HG03196 (cell line): ENCODE measurements around the gene KDM1B.
"Not testable (repeated sequence)": the region's sequence is repeated elsewhere in the genome, so short reads cannot be mapped to it uniquely, and the experiment has no call there.

Experiments
- ATAC-seq: cut with Tn5 transposase; IDR thresholded peaks from one replicate; pipeline ENCODE4 v1.9.1; 2021; ENCODE audit not compliant: unreplicated experiment

Gene KDM1B

GRCh38 chr6:18226451-18227105, 71.4 kb downstream of the KDM1B start:
- ATAC-seq: not testable (repeated sequence)

DNA sequence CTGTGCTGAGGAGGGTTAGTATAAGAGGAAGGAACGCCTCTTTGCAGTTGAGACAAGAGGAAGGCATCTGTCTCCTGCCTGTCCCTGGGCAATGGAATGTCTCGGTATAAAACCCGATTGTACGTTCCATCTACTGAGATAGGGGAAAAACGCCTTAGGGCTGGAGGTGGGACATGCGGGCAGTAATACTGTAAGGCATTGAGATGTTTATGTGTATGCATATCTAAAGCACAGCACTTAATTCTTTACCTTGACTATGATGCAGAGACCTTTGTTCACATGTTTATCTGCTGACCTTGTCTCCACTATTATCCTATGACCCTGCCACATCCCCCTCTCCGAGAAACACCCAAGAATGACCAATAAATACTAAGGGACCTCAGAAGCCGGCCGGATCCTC, 71.9 kb downstream of the KDM1B start:
- not testable (repeated sequence) for ATAC-seq

GRCh38 chr6:18228590-18228989, 73.4 kb downstream of the KDM1B start:
- ATAC-seq: not testable (repeated sequence)

- not testable (repeated sequence) for ATAC-seq
These were observed 76.6 kb downstream of the KDM1B start for GRCh38 chr6:18231856-18232255.

DNA sequence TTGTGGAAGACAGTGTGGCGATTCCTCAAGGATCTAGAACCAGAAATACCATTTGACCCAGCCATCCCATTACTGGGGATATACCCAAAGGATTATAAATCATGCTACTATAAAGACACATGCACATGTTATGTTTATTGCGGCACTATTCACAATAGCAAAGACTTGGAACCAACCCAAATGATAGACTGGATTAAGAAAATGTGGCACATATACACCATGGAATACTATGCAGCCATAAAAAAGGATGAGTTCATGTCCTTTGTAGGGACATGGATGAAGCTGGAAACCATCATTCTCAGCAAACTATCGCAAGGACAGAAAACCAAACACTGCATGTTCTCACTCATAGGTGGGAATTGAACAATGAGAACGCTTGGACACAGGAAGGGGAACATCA, 78.5 kb downstream of the KDM1B start:
- not testable (repeated sequence) for ATAC-seq

GRCh38 chr6:18234564-18234963, 79.3 kb downstream of the KDM1B start:
- no peak for ATAC-seq

DNA sequence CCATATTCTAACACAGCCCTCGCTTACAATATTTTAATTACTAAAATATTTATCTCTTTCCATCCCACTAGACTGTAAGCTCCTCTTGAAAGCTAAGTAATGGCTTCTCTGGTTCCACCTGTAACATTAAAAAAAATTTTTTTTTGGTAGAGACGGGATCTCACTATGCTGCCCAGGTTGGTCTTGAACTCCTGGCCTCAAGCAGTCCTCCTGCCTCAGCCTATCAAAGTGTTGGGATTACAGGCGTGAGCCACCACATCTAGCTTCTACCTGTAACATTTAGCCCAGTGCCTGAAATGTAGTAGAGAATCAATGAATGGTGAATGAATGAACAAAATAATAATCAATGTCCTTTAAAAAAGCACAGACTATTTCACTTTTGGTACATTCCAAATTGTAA, 80.3 kb downstream of the KDM1B start:
- no peak for ATAC-seq

DNA sequence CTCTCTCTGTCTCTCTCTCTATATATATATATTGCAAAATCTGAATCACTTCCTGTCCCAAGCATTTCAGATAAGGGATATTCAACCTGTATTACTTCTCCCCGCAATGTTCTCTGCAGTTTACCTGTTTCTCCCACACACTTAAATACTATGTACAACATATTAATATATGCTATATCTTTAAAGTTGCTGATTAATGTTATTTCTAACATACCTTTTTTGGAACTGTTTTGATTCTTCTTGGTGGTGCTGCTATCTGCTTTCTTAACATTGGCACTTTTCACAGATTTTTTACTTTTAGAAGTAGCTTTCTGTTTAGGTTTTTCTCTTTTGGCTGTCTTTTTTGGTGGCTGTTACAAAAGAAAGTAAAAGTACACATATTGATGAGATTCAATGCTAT, 81.9 kb downstream of the KDM1B start:
- no peak for ATAC-seq

- no peak for ATAC-seq
These were observed 85.0 kb downstream of the KDM1B start for GRCh38 chr6:18240230-18240629.

DNA sequence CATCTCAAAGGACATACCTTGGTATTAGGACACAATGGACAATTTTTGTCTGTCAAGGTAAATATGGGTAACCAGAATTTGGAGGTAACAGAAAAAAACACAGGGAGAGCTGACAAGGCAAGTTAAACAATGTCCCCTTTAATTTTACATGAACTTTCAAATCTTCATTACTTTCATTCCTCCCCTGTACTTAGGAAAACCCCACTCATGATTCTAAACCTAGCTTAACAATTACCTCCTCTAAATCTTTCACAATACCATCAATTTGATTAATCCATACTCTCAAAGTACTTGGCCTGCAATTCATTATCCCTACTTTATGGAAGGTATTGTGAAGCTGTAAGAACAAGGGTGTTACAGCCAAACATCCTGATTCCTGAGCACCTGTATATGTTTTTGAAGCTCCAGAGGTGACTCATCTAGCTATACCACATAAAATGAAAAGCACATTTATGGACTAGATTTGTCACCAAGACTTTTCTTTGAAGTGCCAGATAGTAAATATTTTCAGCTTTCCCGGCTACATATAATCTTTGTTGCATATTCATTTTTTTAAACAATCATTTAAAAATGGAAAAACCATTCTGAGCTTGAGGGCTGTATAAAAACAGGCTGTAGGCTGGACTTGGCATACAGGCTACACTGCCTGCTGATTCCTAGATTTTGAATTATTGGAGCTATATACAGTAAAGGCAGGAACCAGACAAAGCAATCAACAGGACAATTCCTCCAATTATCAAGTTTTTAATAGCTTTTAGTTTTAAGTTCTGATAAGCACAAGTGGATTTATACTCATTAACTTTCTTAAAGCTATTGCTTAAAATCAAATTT, 86.2 kb downstream of the KDM1B start:
- no peak for ATAC-seq

GRCh38 chr6:18242062-18242851, 87.0 kb downstream of the KDM1B start:
- no peak for ATAC-seq

DNA sequence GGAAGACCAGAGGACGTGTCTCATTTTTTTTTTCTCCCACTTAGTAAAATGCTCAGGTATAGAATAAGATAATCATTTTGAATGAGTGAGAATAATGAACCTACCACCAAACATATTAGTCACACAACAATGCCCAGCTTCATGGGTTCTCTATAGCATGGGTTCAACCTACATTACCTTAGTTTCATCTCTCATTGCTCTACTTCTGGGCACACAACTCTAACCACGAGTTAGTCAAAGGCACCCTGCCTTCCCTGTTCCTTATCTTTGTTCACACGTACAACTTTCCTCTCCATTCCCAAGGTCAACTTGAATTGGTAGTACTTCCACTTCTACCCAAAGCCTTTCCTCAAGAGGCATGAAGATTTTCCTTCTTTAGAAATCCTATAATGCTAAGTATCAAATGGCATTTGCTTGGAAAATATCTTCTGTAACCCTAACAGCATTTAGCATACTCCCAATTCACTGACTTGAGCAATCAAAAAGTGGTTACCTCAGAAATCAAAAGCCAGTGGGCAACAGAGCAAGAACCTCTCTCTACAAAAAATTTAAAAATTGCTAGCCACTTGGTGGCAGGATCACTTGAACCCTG, 88.2 kb downstream of the KDM1B start:
- no peak for ATAC-seq

- ATAC-seq: no peak
These were observed 89.0 kb downstream of the KDM1B start for GRCh38 chr6:18244251-18244650.

DNA sequence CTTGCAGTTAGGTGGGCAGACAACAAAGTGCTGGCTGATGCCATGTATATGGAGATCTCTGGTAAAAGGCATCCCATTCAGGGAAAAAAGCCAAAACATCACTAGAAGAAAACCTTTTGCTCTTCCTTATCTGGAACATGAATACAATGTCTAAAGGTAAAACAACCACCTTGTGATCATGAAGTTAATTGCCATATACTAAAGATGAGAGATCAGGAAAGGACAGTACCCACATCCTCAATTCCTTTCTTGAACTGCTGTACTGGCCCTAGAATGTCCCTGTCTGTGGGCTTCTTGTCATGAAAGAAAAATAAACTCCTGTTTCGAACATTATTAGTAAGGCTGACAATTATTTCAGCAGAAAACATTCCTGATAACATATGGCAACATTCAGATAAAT, 89.9 kb downstream of the KDM1B start:
- no peak for ATAC-seq

GRCh38 chr6:18245642-18246041, 90.4 kb downstream of the KDM1B start:
- ATAC-seq: no peak

- ATAC-seq: no peak
These were observed 91.0 kb downstream of the KDM1B start for GRCh38 chr6:18246205-18246604.

GRCh38 chr6:18247002-18247401, 91.8 kb downstream of the KDM1B start:
- no peak for ATAC-seq

DNA sequence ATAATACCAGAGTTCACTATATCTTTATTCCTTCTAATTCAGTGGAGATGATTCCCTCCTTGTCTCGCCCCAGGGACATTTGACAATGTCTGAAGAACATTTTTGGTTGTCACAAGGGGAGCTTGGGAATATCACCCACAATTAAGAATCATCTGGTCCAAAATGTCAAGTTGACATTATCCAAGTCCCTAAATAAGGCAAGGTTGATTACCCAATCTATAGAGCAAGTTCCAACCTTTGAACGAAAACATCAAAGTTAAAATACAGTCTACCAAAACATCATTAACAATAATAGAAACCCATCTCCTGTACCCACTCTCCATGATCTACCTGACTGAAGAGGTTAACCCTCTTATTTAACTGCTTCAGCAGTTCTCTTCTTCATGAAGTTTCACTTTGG, 93.5 kb downstream of the KDM1B start:
- no peak for ATAC-seq

GRCh38 chr6:18249271-18249670, 94.0 kb downstream of the KDM1B start:
- ATAC-seq: no peak

GRCh38 chr6:18253635-18254034, 98.4 kb downstream of the KDM1B start:
- ATAC-seq: no peak

GRCh38 chr6:18254793-18255192, 99.6 kb downstream of the KDM1B start:
- ATAC-seq: no peak
